ENCODE data around the gene PARD3.

DNA sequence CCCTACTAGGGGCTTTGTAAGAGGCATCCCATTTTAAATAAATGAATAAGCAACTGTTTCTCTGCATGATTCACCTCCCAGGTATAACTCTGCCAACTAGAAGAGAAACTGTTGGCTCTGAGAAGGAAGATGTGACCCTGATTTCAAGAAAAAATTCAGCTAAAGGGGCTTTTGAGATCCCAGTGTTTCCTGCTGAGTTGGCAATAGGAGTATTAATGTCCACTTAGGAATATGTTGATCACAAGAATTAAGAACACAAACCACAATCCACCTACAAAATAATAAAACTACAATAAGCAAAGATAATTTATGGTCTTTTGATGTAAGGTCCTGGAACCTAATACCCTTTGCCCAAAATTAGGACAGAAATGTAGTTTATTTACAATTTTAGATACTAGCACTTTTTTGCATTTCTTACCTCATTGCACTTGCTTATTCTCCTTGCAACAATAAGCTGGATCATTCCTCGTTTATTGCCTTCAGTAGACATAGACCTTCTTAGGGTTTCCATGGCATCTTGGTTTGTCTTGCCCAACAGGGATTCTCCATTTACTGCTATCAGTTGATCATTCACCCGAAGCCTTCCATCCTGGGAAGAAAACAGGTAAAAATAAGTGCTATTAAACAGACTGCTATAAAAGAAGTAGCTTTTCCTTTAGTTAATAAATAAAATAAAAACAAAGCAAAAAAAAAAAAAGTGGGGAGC is 456.2 kb downstream of the PARD3 start:
- TF ChIP-seq POLR2A (IDR thresholded peaks at IDR 0.05), result no peak
- TF ChIP-seq, protein P1, sequence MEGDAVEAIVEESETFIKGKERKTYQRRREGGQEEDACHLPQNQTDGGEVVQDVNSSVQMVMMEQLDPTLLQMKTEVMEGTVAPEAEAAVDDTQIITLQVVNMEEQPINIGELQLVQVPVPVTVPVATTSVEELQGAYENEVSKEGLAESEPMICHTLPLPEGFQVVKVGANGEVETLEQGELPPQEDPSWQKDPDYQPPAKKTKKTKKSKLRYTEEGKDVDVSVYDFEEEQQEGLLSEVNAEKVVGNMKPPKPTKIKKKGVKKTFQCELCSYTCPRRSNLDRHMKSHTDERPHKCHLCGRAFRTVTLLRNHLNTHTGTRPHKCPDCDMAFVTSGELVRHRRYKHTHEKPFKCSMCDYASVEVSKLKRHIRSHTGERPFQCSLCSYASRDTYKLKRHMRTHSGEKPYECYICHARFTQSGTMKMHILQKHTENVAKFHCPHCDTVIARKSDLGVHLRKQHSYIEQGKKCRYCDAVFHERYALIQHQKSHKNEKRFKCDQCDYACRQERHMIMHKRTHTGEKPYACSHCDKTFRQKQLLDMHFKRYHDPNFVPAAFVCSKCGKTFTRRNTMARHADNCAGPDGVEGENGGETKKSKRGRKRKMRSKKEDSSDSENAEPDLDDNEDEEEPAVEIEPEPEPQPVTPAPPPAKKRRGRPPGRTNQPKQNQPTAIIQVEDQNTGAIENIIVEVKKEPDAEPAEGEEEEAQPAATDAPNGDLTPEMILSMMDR (IDR thresholded peaks at IDR 0.05), result no peak
